NCI-H1694 (cell line): ENCODE data around the gene MARF1.
"Not testable (repeated sequence)": the region's sequence is repeated elsewhere in the genome, so short reads cannot be mapped to it uniquely, and the experiment has no call there.

Experiments used
- DNase-seq: peaks from one replicate; lab custom pipeline; 2025; lab: John Stamatoyannopoulos, UW

The MARF1 gene

GRCh38 chr16:15643048-15643945 lies at the start of gene MARF1:
Gene MARF1, minus strand, starts transcription at chr16:15643154. Its CDS starts 3,921 bp downstream, at chr16:15639233.
- DNase-seq = peak; percentile 83

DNA sequence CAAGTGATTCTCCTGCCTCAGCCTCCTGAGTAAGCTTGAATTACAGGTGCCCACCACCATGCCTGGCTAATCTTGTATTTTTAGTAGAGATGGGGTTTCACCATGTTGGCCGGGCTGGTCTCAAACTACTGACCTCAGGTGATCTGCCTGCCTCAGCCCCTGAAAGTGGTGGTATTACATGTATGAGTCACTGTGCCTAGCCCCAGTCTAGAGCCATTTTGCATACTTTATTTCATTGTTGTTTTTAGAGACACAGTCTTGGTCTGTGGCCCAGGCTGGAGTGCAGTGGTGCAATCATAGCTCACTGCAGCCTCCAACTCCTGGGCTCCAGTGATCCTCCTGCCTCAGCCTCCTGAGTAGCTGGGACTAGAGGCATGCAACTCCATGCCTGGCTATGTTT lies 49.6 kb upstream of the MARF1 start:
- DNase-seq = not testable (repeated sequence)

DNA sequence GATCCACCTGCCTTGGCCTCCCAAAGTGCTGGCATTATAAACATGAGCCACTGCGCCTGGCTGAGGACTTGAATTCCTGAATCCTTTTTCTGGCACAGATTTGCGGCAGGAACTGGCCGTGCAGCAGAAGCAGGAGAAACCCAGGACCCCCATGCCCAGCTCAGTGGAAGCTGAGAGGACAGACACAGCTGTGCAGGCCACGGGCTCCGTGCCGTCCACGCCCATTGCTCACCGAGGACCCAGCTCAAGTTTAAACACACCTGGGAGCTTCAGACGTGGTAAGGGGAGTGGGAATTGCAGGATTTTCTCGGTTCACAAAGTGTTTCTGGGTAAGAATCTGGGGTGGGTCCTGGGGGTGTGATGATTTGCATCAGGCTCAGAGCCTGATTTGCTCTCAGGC lies 48.1 kb upstream of the MARF1 start:
- no peak for DNase-seq

DNA sequence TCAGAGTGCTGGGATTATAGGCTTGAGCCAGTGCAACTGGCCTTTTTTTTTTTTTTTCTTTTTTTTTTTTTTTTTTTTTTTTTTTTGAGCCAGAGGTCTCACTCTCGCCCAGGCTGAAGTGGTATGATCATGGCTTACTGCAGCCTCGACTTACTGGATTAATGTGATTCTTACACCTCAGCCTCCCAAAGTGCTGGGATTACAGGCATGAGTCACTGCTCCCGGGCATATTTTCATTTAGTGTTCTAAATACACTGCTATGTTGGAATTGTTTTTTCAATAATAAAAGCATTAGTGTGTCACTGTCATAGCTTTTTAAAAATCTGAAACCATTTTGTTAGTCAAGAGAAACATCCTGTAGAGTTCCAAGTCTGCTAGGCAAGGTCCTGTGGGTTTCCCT lies 47.3 kb upstream of the MARF1 start:
- no peak for DNase-seq

- no peak for DNase-seq
Observed at GRCh38 chr16:15689290-15689689, 46.3 kb upstream of the MARF1 start.

DNA sequence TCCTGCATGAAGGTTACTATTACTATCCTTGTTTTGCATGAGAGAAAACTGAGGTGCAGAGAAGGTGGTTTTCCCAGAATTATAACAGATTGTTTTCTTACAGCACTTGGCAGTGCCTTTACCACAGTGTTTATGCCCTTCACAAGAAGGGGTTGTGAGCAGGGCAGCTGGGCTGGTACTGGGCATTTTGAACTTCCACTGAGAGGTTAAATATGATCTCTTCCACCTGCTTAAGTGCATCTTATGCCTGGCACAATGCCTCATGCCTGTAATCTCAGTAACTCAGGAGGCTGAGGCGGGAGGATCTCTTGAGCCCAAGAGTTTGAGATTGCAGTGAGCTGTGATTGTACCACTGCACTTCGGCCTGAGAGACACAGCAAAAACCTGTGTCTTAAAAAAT lies 43.3 kb upstream of the MARF1 start:
- DNase-seq = no peak

GRCh38 chr16:15682105-15682570 lies 39.2 kb upstream of the MARF1 start:
- no peak for DNase-seq

GRCh38 chr16:15677447-15677846 lies 34.5 kb upstream of the MARF1 start:
- no peak for DNase-seq

DNA sequence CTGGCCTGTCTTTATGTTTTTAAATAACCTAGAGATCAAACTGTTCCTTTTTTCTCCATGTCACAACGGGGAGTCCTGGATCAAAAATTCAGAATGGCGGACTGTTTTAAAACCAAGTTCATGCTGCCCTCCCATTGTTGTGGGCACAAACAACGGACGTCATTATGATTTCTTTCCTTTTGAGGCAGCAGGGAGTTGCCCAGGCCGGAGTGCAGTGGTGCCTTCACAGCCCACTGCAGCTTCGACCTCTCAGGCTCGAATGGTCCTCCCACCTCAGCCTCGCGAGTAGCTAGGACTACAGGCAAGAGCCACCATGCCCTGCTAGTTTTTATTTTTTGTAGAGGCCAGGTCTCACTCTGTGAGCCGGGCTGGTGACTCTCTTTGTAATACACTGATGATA lies 33.6 kb upstream of the MARF1 start:
- no peak for DNase-seq

- DNase-seq = no peak
Observed at GRCh38 chr16:15674571-15674970, 31.6 kb upstream of the MARF1 start.

DNA sequence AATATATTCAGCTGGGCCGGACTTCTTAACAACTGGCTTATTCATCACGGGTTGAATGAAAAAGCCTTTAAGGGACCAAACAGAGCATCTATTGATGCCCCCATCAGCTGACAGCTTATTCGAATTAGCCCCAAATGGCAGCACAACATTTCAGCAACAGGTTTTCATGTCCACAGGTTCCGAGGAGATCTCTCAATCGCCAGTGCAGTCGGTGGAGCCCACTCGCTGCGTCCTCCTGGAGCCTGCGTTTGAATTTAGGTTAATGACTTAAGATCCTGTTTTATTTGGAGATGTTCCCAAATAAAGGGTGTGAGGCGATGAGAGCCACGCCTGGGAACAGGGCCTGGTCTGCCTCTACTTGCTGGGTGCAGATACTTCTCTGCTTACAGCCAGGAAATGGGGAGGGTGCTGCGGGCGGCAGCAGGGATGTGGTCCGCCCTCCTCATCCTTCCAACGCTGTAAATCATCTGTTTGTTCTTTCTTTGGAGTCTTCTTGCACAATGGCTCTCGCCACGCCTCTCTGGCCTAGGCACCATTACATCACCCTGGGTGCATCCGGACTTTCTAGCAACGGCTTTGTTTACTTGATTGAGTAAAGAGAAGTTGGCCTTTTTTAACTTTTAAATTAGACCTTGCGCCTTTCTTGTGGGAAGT lies 29.7 kb upstream of the MARF1 start:
- no peak for DNase-seq

GRCh38 chr16:15672127-15672513 lies 29.2 kb upstream of the MARF1 start:
- DNase-seq = not testable (repeated sequence)

DNA sequence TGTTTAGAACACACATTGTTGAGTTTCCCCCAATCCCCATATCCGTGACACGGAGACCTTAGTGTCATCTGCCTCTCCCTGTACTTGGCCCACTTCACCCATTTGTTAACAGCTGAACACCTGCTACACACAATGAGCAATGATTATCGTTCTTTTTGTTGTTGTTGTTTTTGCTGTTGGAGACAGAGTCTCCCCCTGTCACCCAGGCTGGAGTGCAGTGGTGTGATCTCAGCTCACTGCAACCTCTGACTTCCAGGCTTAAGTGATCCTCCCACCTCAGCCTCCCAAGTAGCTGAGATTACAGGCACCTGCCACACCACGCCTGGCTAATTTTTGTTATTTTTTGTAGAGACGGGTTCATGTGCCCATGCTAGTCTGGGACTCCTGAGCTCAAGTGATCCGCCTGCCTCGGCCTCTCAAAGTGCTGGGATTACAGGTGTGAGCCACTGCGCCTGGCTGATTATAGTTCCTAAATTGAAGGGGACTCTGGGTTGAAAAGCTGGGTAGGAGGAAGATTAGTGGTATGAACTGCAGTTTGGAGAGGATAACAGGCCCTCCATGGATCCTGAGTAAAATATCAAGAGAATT lies 28.7 kb upstream of the MARF1 start:
- no peak for DNase-seq

DNA sequence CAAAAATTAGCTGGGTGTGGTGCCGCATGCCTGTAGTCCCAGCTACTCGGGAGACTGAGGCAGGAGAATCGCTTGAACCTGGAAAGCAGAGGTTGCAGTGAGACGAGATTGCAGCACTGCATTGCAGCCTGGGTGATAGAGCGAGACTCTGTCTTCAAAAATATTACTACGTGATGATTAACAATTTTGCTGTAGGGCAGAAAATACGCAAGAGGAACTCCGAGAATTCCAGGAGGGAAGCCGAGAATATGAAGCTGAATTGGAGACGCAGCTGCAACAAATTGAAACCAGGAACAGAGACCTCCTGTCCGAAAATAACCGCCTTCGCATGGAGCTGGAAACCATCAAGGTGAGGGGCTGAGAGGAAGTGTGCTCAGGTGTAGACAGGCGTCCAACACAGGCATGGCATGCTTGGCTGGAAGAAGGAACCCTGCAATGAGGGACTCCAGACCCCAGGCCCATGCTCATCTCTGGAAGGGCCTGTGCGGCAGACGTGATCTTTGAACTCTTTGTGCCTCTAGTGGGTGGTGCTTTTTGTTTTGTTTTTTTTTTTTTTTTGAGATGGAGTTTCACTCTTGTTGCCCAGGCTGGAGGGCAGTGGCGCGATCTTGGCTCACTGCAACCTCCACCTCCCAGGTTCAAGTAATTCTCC lies 24.3 kb upstream of the MARF1 start:
- no peak for DNase-seq

GRCh38 chr16:15665107-15665506 lies 22.2 kb upstream of the MARF1 start:
- no peak for DNase-seq

GRCh38 chr16:15660203-15660601 lies 17.2 kb upstream of the MARF1 start:
- no peak for DNase-seq

GRCh38 chr16:15658556-15658955 lies 15.6 kb upstream of the MARF1 start:
- DNase-seq = no peak

DNA sequence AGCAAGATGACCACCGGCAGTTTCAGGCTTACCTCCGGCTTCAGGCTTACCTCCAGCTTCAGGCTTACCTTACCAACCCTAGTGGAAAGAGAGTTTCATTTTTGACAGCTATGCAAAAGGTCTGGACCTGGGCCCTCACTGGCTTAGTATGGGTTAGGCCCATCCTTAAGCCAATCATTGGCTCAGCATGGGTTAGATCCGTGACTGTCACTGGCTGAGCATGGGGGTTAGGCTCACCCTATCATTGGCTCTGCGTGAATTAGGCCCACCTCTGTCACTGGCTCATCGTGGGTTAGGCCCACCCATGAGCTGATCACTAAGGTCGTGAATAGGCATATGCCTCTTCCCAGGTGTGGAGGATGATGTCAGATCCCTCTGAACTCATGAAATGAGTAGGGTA lies 15.2 kb upstream of the MARF1 start:
- DNase-seq = no peak

- DNase-seq = not testable (repeated sequence)
Observed at GRCh38 chr16:15655561-15655960, 12.6 kb upstream of the MARF1 start.

DNA sequence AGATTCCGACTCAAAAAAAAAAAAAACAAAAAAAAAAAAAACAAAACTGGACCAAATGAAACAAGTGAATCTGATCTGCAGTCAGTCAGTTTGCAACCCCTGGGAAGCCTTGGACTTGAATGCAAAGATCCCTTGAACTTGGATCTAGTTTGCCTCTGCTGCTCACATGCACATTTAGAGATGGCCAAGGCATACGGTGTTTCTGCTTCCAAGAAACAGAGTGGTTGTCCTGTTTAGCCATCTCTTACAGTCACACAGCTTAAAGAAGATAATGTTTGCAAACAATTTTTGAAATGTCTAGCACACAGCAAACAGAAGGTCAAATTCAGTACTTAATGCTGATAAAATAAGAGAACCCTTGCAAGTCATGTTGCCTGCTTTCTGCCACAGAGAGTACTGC lies 11.6 kb upstream of the MARF1 start:
- no peak for DNase-seq

DNA sequence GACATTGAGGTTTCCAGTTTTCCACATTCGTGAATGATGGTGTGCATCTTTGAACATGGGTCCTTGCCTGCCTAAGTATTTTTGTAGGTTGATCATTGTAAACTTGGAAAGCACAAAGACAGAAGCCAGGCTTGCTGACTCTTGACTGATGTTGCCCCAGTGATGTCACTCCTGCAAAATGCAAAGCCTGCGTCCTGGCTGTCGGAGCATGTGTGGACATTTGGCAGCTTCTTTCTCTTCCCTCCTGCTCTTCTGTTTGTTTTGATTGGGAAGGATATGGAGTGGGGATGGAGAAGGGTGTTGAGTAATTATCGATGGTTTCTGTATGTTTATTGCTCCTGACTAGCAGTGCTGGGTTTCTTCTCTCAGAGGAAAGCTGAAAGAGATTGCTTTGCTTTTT lies 10.3 kb upstream of the MARF1 start:
- no peak for DNase-seq

- DNase-seq = no peak
Observed at GRCh38 chr16:15652293-15653001, 9.5 kb upstream of the MARF1 start.
